Colonic mucosa (tissue), 4 donors: ENCODE results near the gene DAPK1. TPM values are rescaled to one million over a fixed set of nuclear protein-coding genes. Genes with fewer than 3 reads are reported as not detected.

ENCODE experiments used
- DNase-seq: peaks from one replicate; pipeline ENCODE4 v3.0.0-alpha.2; 2020
- H3K27ac ChIP-seq: fragments of 200-600 bp; one replicate; pipeline ENCODE4 v1.8.0; 2021
- H3K27me3 ChIP-seq: fragments of 200-600 bp; one replicate; pipeline ENCODE4 v1.8.0; 2021
- H3K36me3 ChIP-seq: fragments of 200-600 bp; one replicate; pipeline ENCODE4 v1.8.0; 2021
- H3K4me1 ChIP-seq: fragments of 200-600 bp; one replicate; pipeline ENCODE4 v1.8.0; 2021; ENCODE audit warnings: mild to moderate bottlenecking
- H3K4me3 ChIP-seq: fragments of 200-600 bp; one replicate; pipeline ENCODE4 v1.8.0; 2021
- H3K9ac ChIP-seq, 2 donors: one replicate each; pipeline ENCODE4 v1.7.0; 2013; ENCODE audit warnings: control low read depth in 2 of 2, low read depth in 2 of 2, low read length in 2 of 2
- H3K9me3 ChIP-seq: fragments of 200-600 bp; one replicate; pipeline ENCODE4 v1.8.0; 2021
- intact Hi-C: fragments of 100-400 bp; cut with DNase I; formaldehyde crosslinking; loops from one replicate; pipeline ENCODE4 v1.14.1; 2022
- total RNA-seq, 2 donors: library from RNA; stranded (reverse); fragmentation: NEBNext Ultra II Directional in 1 of 2; extraction: Animal tissue kit (Norgen Biotek cat#: 25700) in 1 of 2; gene quantifications; one replicate each; pipeline ENCODE4 v1.2.1, GENCODE V29; 2021
- TF ChIP-seq, protein P1 (sequence below): fragments of 200-600 bp; IDR thresholded peaks from one replicate; pipeline ENCODE4 v1.8.0; 2022; ENCODE audit warnings: antibody characterized with exemption, mild to moderate bottlenecking
- donor health status: healthy.
- donor health status: DM: no; HTN: no; CAD: no.
- donor health status: DM: no; HTN: no; CAD: no.

DAPK1 gene
- total RNA-seq, 2 donors from 2014 or later, result 7.9 to 17.5 TPM

DNA sequence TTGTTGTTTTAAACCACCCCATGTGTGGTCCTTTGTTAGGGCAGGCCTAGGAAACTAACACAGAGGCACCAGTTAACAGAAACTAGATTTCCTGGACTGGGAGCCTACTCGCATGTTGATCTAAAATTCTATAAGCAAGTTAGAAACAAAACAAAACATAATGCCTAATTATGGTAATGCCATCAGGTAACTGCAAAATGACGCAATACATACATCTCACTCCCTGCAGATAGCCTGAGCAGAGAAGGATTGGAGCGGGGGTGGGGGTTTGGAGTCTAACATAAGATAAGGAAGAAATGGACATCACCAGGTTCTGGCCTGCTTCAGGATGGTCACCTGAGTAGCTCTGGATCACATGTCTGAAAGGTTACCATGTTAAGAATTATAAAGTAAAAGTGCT lies 114.9 kb downstream of the DAPK1 start:
- TF ChIP-seq, protein P1, sequence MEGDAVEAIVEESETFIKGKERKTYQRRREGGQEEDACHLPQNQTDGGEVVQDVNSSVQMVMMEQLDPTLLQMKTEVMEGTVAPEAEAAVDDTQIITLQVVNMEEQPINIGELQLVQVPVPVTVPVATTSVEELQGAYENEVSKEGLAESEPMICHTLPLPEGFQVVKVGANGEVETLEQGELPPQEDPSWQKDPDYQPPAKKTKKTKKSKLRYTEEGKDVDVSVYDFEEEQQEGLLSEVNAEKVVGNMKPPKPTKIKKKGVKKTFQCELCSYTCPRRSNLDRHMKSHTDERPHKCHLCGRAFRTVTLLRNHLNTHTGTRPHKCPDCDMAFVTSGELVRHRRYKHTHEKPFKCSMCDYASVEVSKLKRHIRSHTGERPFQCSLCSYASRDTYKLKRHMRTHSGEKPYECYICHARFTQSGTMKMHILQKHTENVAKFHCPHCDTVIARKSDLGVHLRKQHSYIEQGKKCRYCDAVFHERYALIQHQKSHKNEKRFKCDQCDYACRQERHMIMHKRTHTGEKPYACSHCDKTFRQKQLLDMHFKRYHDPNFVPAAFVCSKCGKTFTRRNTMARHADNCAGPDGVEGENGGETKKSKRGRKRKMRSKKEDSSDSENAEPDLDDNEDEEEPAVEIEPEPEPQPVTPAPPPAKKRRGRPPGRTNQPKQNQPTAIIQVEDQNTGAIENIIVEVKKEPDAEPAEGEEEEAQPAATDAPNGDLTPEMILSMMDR, result no peak

DNA sequence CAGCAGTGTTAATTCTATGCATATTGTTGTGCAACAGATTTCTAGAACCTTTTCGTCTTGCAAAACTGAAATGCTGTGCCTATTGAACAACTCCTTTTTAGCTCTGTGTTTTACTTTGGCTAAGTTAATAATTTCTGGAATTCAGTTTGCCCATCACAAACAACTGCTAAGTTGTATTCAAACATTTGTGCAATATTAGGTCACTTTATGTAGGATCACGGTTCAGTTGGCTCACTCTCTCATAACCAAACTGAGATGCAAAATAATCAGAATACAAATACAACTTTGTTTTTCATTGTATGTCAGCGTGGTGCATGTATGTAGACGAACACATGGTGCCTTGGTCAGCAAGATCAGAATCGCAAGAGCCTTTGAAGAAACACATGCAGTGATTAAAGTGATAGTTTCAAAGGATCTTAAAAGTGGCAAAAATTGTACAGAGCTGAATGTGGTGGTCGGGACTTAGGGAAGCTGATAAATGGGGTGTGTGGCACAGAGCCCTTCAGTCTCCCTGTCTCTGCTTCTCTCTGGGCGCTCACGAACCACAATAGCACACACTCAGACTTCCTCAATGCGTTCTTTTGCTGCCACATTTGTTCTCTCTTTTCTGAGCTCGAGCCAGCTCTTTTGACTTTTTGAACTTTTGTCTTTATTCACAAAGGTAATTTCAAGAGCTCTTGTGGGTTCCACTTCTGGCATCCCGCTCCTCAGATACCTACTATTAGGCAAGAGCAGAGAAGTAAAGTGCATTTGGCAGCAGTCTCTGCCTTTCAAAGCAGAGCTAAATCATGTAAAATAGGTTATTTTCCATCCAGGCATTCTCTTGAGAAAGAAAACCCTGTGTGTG lies 115.8 kb downstream of the DAPK1 start:
- no peak overlapping the region for H3K27ac ChIP-seq
- H3K9me3 ChIP-seq, result no peaks in the 10 kb centered on the region
- TF ChIP-seq, protein P1, result no peak
- DNase-seq, result no peak
- no peaks in the 10 kb centered on the region for H3K36me3 ChIP-seq
- no peaks in the 10 kb centered on the region for H3K27me3 ChIP-seq
- H3K4me1 ChIP-seq, result no peaks in the 10 kb centered on the region
- H3K4me3 ChIP-seq, result no peak overlapping the region
- H3K9ac ChIP-seq, result no peak overlapping the region
- intact Hi-C loops, result no loop called here

More for the DNA sequence above, 114.9 kb downstream of the DAPK1 start:
- H3K27me3 ChIP-seq, result no peaks in the 10 kb centered on the region
- H3K9me3 ChIP-seq, result no peaks in the 10 kb centered on the region
- no peaks in the 10 kb centered on the region for H3K4me1 ChIP-seq
- no peak overlapping the region for H3K27ac ChIP-seq
- no peak for DNase-seq
- H3K36me3 ChIP-seq, result no peaks in the 10 kb centered on the region
- H3K9ac ChIP-seq, result no peak overlapping the region
- no peak overlapping the region for H3K4me3 ChIP-seq
- intact Hi-C loops, result no loop called here

DNA sequence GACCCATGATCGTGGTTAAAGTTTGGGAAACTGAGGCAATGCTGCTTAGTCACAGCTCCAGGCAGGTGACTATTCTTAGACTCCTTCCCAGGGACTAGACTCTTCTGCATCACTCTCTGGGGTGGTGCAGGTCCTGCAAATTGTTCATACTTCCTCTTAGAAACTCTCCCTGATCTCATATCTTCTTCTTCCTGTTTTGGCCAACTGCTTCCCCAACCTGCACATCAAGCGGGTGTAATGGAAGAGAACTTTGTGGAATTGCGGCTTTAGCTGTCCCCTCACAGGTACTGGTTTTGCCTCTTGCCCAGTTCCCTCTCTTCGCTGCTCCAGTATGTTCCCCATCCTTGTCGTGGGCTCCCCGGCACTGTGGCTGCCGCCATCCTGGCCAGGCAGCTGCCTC lies 116.7 kb downstream of the DAPK1 start:
- no peak for DNase-seq
- Histone ChIP-seq H3K27ac (no peak overlapping the region), H3K36me3 (no peaks in the 10 kb centered on the region), H3K9ac (no peak overlapping the region), H3K9me3 (no peaks in the 10 kb centered on the region), H3K4me3 (no peak overlapping the region), H3K4me1 (no peaks in the 10 kb centered on the region), H3K27me3 (no peaks in the 10 kb centered on the region)
- TF ChIP-seq, protein P1, result no peak
- intact Hi-C loops, result no loop called here

DNA sequence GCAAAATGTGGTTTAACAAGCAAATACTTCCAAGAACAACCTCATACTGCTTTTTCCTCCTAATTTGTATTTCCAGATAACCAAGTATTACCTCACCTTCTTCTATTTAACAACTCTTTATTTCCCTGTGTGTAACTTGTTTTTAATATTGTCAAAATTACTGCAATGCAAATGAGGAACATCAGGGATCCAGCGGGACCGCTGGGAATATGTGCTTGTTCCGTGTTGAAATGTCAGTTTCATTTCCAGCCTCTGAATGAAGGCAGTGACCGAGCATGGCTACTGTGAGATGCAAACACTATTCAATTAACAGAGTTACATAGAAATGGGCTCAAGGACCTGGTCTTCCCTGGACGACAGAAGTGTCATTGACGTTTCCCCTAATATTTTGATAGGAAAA lies 117.5 kb downstream of the DAPK1 start:
- no peaks in the 10 kb centered on the region for H3K27me3 ChIP-seq
- no peak overlapping the region for H3K9ac ChIP-seq
- H3K4me3 ChIP-seq, result no peak overlapping the region
- H3K36me3 ChIP-seq, result no peaks in the 10 kb centered on the region
- H3K9me3 ChIP-seq, result no peaks in the 10 kb centered on the region
- DNase-seq, result no peak
- no peaks in the 10 kb centered on the region for H3K4me1 ChIP-seq
- intact Hi-C loops, result no loop called here
- TF ChIP-seq, protein P1, result no peak
- H3K27ac ChIP-seq, result no peak overlapping the region

DNA sequence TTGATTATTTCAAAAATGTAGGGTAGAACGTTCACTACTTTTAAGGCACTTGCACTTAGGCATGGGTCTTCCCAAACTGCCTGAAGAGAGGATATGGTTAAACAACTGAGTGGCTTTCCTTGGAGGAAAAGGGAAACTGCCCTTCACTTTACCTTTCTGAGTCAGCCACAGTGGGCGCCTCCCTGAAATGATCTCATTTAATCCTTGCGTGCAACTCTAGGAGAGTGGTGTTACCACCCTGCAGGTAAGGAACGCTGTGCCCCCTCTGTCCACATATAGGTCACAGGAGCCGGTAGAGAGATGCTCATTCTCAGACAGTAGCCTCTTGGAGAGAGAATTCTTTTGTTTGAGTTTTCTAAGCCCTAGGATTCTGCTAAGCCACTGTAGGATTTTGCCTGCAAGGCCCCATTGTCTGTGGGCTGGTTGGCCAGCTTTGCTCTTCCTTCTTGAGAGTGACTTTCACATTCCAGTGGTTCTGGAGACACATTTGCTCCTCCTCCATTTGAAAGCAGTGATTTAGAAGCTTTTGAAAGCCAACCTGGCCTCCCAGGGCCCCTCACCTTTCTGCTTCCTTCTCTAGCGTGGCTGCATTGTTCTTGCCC lies 118.0 kb downstream of the DAPK1 start:
- Histone ChIP-seq H3K27ac (no peak overlapping the region), H3K36me3 (no peaks in the 10 kb centered on the region), H3K9ac (no peak overlapping the region), H3K9me3 (no peaks in the 10 kb centered on the region), H3K4me1 (no peaks in the 10 kb centered on the region), H3K4me3 (no peak overlapping the region), H3K27me3 (no peaks in the 10 kb centered on the region)
- TF ChIP-seq, protein P1, result no peak
- intact Hi-C loops, result no loop called here
- DNase-seq, result no peak
